Measurements from ENCODE around the gene RAB14. TPM values are rescaled to one million over a fixed set of nuclear protein-coding genes. Genes with fewer than 3 reads are reported as not detected.
A peak's percentile ranks its signal among the peaks of the same experiment; 100 is the strongest.

RAB14 gene
- total and polyA plus RNA-seq, 8 donors: 16.8 to 60.4 (median 34.0) TPM

GRCh38 chr9:121220996-121221663 lies 19.5 kb upstream of the RAB14 start:
- no peaks in the 10 kb centered on the region for H3K9me3 ChIP-seq
- H3K4me3 ChIP-seq: no peak overlapping the region
- TF ChIP-seq EP300 (IDR thresholded peaks at IDR 0.05) (no peak), POLR2AphosphoS5 (IDR thresholded peaks at IDR 0.05) (no peak), CTCF (IDR thresholded peaks at IDR 0.05) (no peak), POLR2A (IDR thresholded peaks at IDR 0.05) (no peak)
- peak in 1 of 2 donors; percentile 40 for DNase-seq
- H3K4me1 ChIP-seq: peaks cover 0 to 11% (median 4%) of the 10 kb centered on the region in 4 donors
- no peaks in the 10 kb centered on the region for H3K27me3 ChIP-seq
- intact Hi-C loops (cut with DNase I; ENCODE audit: low total_unique reads): loop anchor here (5.0 kb wide), 1 partner anchor 176 kb away; no protein-coding TSS in a partner anchor
- no peak overlapping the region for H3K27ac ChIP-seq
- peaks cover 0 to 4% (median 0%) of the 10 kb centered on the region in 4 donors for H3K36me3 ChIP-seq
- 74 to 82% (median 79%) methylated on average over 13 of the region's 13 CpGs for WGBS, 5 donors

GRCh38 chr9:121219530-121219929 lies 17.9 kb upstream of the RAB14 start:
- intact Hi-C loops (cut with DNase I; ENCODE audit: low total_unique reads): loop anchor here (10.0 kb wide), 1 partner anchor 95 kb away; no protein-coding TSS in a partner anchor
- no peak for DNase-seq
- no peak for TF ChIP-seq POLR2A (IDR thresholded peaks at IDR 0.05)
- TF ChIP-seq POLR2AphosphoS5 (IDR thresholded peaks at IDR 0.05): no peak
- TF ChIP-seq CTCF (IDR thresholded peaks at IDR 0.05): no peak
- TF ChIP-seq EP300 (IDR thresholded peaks at IDR 0.05): no peak
- Histone ChIP-seq H3K4me1 (peaks cover 0 to 11% (median 4%) of the 10 kb centered on the region in 4 donors), H3K4me3 (no peak overlapping the region), H3K27me3 (no peaks in the 10 kb centered on the region), H3K36me3 (peaks cover 0 to 4% (median 0%) of the 10 kb centered on the region in 4 donors), H3K27ac (no peak overlapping the region), H3K9me3 (no peaks in the 10 kb centered on the region)
- WGBS, 5 donors: 83 to 97% (median 94%) methylated on average over 3 of the region's 3 CpGs

GRCh38 chr9:121218357-121219027 lies 16.8 kb upstream of the RAB14 start:
- no peaks in the 10 kb centered on the region for H3K27me3 ChIP-seq
- H3K9me3 ChIP-seq: no peaks in the 10 kb centered on the region
- no peak for DNase-seq
- intact Hi-C loops (cut with DNase I; ENCODE audit: low total_unique reads): loop anchor here (10.0 kb wide), 1 partner anchor 96 kb away; no protein-coding TSS in a partner anchor
- no peak overlapping the region for H3K27ac ChIP-seq
- peaks cover 0 to 12% (median 4%) of the 10 kb centered on the region in 4 donors for H3K4me1 ChIP-seq
- no peak for TF ChIP-seq POLR2AphosphoS5 (IDR thresholded peaks at IDR 0.05)
- no peak for TF ChIP-seq POLR2A (IDR thresholded peaks at IDR 0.05)
- TF ChIP-seq CTCF (IDR thresholded peaks at IDR 0.05): no peak
- TF ChIP-seq EP300 (IDR thresholded peaks at IDR 0.05): no peak
- no peak overlapping the region for H3K4me3 ChIP-seq
- 94 to 97% (median 95%) methylated on average over 8 of the region's 8 CpGs for WGBS, 5 donors
- peaks cover 0 to 4% (median 0%) of the 10 kb centered on the region in 4 donors for H3K36me3 ChIP-seq

- DNase-seq: no peak
Observed at GRCh38 chr9:121217609-121218292, 16.1 kb upstream of the RAB14 start.

More at GRCh38 chr9:121217609-121218292, 16.1 kb upstream of the RAB14 start:
- 89 to 97% (median 93%) methylated on average over 4 of the region's 4 CpGs for whole genome bisulfite sequencing, 5 donors
- H3K4me1 ChIP-seq: peaks cover 0 to 19% (median 7%) of the 10 kb centered on the region in 4 donors
- no peaks in the 10 kb centered on the region for H3K27me3 ChIP-seq
- H3K36me3 ChIP-seq: peaks cover 0 to 4% (median 0%) of the 10 kb centered on the region in 4 donors
- no peaks in the 10 kb centered on the region for H3K9me3 ChIP-seq
- intact Hi-C loops (cut with DNase I; ENCODE audit: low total_unique reads): loop anchor here (10.0 kb wide), 1 partner anchor 97 kb away; no protein-coding TSS in a partner anchor
- H3K4me3 ChIP-seq: no peak overlapping the region
- H3K27ac ChIP-seq: no peak overlapping the region
- TF ChIP-seq CTCF (IDR thresholded peaks at IDR 0.05) (no peak), POLR2AphosphoS5 (IDR thresholded peaks at IDR 0.05) (no peak), EP300 (IDR thresholded peaks at IDR 0.05) (no peak)

All from stomach (tissue), 9 donors.